DND-41 (cell line): ENCODE data around the gene CPD.

Experiments
- ATAC-seq: fragments of 200-7000 bp; cut with Tn5 transposase; 3 replicates; pipeline ENCODE4 v1.9.1; 2021; ENCODE audit warnings: low read depth; ENCODE audit not compliant: insufficient read depth
- DNase-seq: peaks from one replicate; pipeline ENCODE4 v3.0.0-alpha.2; 2020
- H2AFZ ChIP-seq: 2 replicates; pipeline ENCODE4 v1.6.0; 2012; ENCODE audit warnings: low read depth, low read length
- H3K27ac ChIP-seq: 2 replicates; pipeline ENCODE4 v1.5.1; 2012; ENCODE audit warnings: low read length, inconsistent platforms
- H3K27me3 ChIP-seq: fragments of 200-600 bp; sonication (generic); 2 replicates; pipeline ENCODE4 v1.6.0; 2012; ENCODE audit warnings: low read length, mild to moderate bottlenecking, inconsistent platforms; ENCODE audit not compliant: insufficient read depth, poor library complexity
- H3K36me3 ChIP-seq: 2 replicates; pipeline ENCODE4 v1.5.1; 2012; ENCODE audit warnings: low read length, inconsistent platforms; ENCODE audit not compliant: insufficient read depth
- H3K4me1 ChIP-seq: 2 replicates; pipeline ENCODE4 v1.5.1; 2012; ENCODE audit warnings: mild to moderate bottlenecking, low read length; ENCODE audit not compliant: insufficient read depth
- H3K4me2 ChIP-seq: 2 replicates; pipeline ENCODE4 v1.6.0; 2012; ENCODE audit warnings: mild to moderate bottlenecking, moderate library complexity, low read length, inconsistent platforms; ENCODE audit not compliant: insufficient read depth
- H3K4me3 ChIP-seq, 2 experiments: fragments of 200-600 bp in 1 of 2; shearing (Covaris generic) in 1 of 2; 2 replicates each; pipeline ENCODE4 v1.5.1; 2012 to 2016; ENCODE audit warnings: inconsistent platforms in 2 of 2, low read length in 2 of 2, mild to moderate bottlenecking in 2 of 2, low read depth in 1 of 2, moderate library complexity in 1 of 2
- H3K79me2 ChIP-seq: 2 replicates; pipeline ENCODE4 v1.6.0; 2012; ENCODE audit warnings: low read length, inconsistent platforms; ENCODE audit not compliant: insufficient read depth
- H3K9ac ChIP-seq: 2 replicates; pipeline ENCODE4 v1.6.0; 2012; ENCODE audit warnings: low read depth, mild to moderate bottlenecking, inconsistent platforms, low read length, moderate library complexity
- H3K9me3 ChIP-seq: 2 replicates; pipeline ENCODE4 v1.5.1; 2012; ENCODE audit warnings: low read length, moderate library complexity, mild to moderate bottlenecking, inconsistent platforms; ENCODE audit not compliant: insufficient read depth, severe bottlenecking
- H4K20me1 ChIP-seq: 2 replicates; pipeline ENCODE4 v1.6.0; 2012; ENCODE audit warnings: low read length; ENCODE audit not compliant: insufficient read depth
- CTCF ChIP-seq: IDR thresholded peaks from 2 replicates; pipeline ENCODE4 v1.5.1; 2012; ENCODE audit warnings: borderline replicate concordance, low read length, moderate library complexity, mild to moderate bottlenecking; ENCODE audit not compliant: poor library complexity, severe bottlenecking; ENCODE audit errors: extremely low read depth
- EZH2 ChIP-seq: IDR thresholded peaks from 3 replicates; pipeline ENCODE4 v1.6.1; 2012; ENCODE audit warnings: borderline replicate concordance, low read depth, mild to moderate bottlenecking, moderate library complexity, low read length, inconsistent platforms; ENCODE audit not compliant: severe bottlenecking

CPD gene

GRCh38 chr17:30519166-30519565, 140.4 kb downstream of the CPD start:
- Histone ChIP-seq H3K79me2 (no peaks in the 10 kb centered on the region), H3K27me3 (no peaks in the 10 kb centered on the region), H3K9ac (no peak overlapping the region), H4K20me1 (no peaks in the 10 kb centered on the region), H3K27ac (no peak overlapping the region), H3K4me1 (no peaks in the 10 kb centered on the region), H3K4me2 (no peak overlapping the region), H3K36me3 (peaks cover 58% of the 10 kb centered on the region), H3K9me3 (peaks cover 9% of the 10 kb centered on the region), H2AFZ (no peak overlapping the region), H3K4me3 (no peak overlapping the region)
- TF ChIP-seq EZH2 (no peak), CTCF (no peak)
- no peak for ATAC-seq
- no peak for DNase-seq
